Measurements from ENCODE around the gene ASCL4. TPM values are rescaled to one million over a fixed set of nuclear protein-coding genes. Genes with fewer than 3 reads are reported as not detected.

ASCL4 gene
- total RNA-seq, 1 donor from 2014 or later: not detected

- peaks cover 23% of the 10 kb centered on the region for H3K27me3 Mint-ChIP-seq
- H3K27ac Mint-ChIP-seq: no peak overlapping the region
- no peak for TF ChIP-seq CTCF (conservative IDR thresholded peaks at IDR 0.05)
- no peaks in the 10 kb centered on the region for H3K4me1 Mint-ChIP-seq (ENCODE audit: unreplicated experiment)
- peak overlapping the region; percentile 16 for H3K4me3 Mint-ChIP-seq
- peaks cover 7% of the 10 kb centered on the region for H3K9me3 Mint-ChIP-seq
- no peaks in the 10 kb centered on the region for H3K36me3 Mint-ChIP-seq
- DNase-seq (ENCODE audit: extremely low spot score, unreplicated experiment): no peak
These were observed 14.4 kb downstream of the ASCL4 start for GRCh38 chr12:107788690-107789458.

DNA sequence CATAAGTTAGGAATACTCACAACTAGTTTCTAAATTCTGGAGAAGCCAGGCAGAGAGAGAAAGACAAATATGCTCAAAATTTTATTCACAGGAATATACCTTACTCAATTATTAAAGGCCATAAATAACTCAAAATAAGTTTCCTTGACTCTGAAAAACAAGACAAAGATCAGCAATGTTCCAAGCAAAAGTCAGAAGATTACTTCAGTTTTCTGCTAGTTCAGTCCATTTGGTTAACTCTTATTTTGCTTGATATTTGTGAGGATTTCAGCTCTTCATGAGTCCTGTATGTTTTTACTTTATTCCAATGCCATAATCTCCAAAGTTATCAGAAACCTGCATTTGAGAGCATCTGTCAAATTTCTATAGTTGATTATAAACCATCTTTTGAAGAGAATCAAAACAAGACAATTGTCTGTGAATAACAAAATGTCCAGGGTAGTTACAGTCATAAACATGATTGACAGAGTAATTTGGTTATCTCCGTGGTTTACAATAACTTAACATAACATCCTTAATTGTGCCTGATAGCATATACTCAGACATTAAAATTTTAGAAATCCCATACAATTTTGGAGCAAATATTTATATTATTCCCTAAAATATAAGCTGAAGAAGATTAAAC is 17.1 kb downstream of the ASCL4 start:
- no peaks in the 10 kb centered on the region for H3K4me1 Mint-ChIP-seq (ENCODE audit: unreplicated experiment)
- H3K4me3 Mint-ChIP-seq: no peak overlapping the region
- no peak for DNase-seq (ENCODE audit: extremely low spot score, unreplicated experiment)

DNA sequence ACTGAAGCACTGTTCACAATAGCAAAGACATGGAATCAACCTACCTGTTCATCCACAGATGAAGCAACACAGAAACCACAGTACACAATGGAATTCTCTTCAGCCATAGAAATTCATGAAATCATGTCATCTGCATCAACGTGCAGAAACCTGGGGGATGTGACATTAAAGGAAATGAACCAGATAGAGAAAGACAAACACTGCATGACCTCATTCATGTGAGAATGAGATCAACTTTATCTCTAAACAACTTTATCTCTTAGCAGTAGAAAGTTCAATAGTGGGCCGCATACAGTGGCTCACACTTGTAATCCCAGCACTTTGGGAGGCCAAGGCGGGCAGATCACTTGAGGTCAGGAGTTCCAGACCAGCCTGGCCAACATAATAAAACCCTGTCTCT is 19.9 kb downstream of the ASCL4 start:
- Mint-ChIP-seq H3K4me3 (no peak overlapping the region), H3K27ac (no peak overlapping the region), H3K36me3 (no peaks in the 10 kb centered on the region), H3K9me3 (peaks cover 7% of the 10 kb centered on the region), H3K4me1 (ENCODE audit: unreplicated experiment) (no peaks in the 10 kb centered on the region), H3K27me3 (peaks cover 31% of the 10 kb centered on the region)
- TF ChIP-seq CTCF (conservative IDR thresholded peaks at IDR 0.05): no peak
- DNase-seq (ENCODE audit: extremely low spot score, unreplicated experiment): no peak

More for the DNA sequence above, 17.1 kb downstream of the ASCL4 start:
- TF ChIP-seq CTCF (conservative IDR thresholded peaks at IDR 0.05): no peak
- Mint-ChIP-seq H3K27ac (no peak overlapping the region), H3K27me3 (peaks cover 42% of the 10 kb centered on the region), H3K9me3 (peaks cover 7% of the 10 kb centered on the region), H3K36me3 (no peaks in the 10 kb centered on the region)

GRCh38 chr12:107798580-107798979 is 24.1 kb downstream of the ASCL4 start:
- H3K27ac Mint-ChIP-seq: no peak overlapping the region
- TF ChIP-seq CTCF (conservative IDR thresholded peaks at IDR 0.05): no peak
- no peaks in the 10 kb centered on the region for H3K36me3 Mint-ChIP-seq
- H3K4me3 Mint-ChIP-seq: no peak overlapping the region
- H3K27me3 Mint-ChIP-seq: peaks cover 23% of the 10 kb centered on the region
- DNase-seq (ENCODE audit: extremely low spot score, unreplicated experiment): no peak
- no peaks in the 10 kb centered on the region for H3K9me3 Mint-ChIP-seq
- no peaks in the 10 kb centered on the region for H3K4me1 Mint-ChIP-seq (ENCODE audit: unreplicated experiment)

DNA sequence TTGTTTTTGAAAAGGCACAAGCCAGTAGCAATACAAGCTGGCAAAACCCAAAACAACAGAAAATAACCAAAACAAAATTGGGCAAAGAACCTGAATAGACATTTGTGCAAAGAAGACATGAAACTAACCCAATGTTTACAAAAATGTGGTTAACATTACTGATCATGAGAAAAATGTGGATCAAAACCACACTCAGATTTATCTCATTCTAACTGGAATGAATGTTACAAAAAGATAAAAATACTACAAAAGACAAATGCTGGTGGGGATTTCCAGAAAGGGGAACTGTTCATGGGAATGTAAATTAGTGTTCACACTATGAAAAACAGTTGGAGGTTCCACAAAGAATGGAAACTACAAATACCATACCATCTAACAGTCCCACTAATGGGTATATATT is 26.6 kb downstream of the ASCL4 start:
- TF ChIP-seq CTCF (conservative IDR thresholded peaks at IDR 0.05): no peak
- DNase-seq (ENCODE audit: extremely low spot score, unreplicated experiment): no peak
- Mint-ChIP-seq H3K4me1 (ENCODE audit: unreplicated experiment) (no peaks in the 10 kb centered on the region), H3K36me3 (no peaks in the 10 kb centered on the region), H3K4me3 (no peak overlapping the region), H3K27me3 (peaks cover 8% of the 10 kb centered on the region), H3K9me3 (no peaks in the 10 kb centered on the region), H3K27ac (no peak overlapping the region)
